Stimulated activated CD4-positive, alpha-beta T cell treated with anti-CD3 and anti-CD28 coated beads, TNF-alpha, amount 100 ng/mL, for 24 hours (primary cell): ENCODE results near the gene LRIG1.
A peak's percentile ranks its signal among the peaks of the same experiment; 100 is the strongest.

ENCODE experiments used
- DNase-seq, 3 experiments: peaks; one replicate each; pipeline ENCODE4 v3.0.0-alpha.2; 2020; ENCODE audit warnings: low read depth in 3 of 3

Gene LRIG1

GRCh38 chr3:66504850-66505641, 4.2 kb upstream of the LRIG1 start:
- DNase-seq, result no peak

GRCh38 chr3:66502981-66503380, 2.2 kb upstream of the LRIG1 start:
- DNase-seq, result no peak

DNA sequence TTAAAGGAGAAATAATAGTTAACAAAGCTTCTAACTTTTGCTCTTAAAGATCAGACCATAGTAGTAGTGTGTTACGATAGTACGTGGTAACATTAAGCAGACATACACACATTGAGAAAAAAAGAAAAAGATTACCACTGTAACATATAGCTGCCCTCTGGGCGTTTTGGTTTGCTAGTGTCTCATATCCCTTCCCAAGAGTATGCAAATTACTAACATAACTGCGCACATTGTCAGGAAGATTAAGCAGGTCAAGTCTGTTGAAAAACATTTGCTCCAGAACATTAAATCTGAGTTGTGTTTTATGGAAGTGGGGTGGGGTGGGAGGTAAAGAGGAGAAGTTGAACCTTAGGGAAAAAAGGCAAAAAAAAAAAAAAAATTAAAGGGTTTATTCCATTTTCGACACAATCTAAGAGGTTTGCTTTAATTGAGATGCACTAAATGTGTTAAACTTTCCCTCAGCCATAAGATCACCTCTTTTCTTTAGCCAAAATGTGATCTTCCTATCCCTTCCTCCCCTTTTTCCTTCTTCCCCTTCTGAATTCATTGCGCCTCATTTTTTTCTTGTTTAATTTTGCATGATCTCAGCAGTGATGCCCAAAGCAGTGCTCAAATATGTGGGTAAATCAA, 1.5 kb upstream of the LRIG1 start:
- DNase-seq, result no peak

DNA sequence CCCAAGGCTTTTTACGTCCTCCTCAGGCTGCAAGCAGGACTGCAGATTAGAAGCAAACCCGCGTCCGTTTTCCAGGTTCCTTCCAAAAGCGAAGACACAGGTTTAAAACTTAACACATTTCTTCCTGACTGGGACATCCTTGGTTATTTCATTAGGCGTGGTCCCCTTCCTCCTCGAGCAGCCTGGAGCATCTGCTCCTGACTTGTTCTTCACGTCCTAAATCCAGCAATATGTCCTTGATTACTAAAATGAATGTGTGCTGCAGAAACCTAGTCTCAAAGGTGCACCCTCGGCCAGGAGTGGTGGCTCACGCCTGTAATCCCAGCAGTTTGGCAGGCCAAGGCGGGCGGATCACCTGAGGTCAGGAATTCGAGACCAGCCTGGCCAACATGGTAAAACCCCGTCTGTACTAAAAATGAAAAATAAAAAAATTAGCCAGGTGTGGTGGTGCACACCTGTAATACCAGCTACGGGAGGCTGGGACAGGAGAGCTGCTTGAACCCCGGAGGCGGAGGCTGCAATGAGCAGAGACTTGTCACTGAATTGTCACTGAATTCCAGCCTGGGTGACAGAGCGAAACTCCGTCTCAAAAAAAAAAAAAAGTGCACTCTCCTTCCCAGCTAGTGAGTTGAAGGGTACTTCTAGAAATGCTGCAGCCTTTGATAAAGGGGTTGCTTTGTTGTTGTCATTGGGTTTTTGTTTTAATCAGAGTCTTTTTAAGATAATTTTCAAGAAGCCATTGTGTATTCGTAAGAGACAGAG, 842 bp upstream of the LRIG1 start:
- DNase-seq, result no peak

DNA sequence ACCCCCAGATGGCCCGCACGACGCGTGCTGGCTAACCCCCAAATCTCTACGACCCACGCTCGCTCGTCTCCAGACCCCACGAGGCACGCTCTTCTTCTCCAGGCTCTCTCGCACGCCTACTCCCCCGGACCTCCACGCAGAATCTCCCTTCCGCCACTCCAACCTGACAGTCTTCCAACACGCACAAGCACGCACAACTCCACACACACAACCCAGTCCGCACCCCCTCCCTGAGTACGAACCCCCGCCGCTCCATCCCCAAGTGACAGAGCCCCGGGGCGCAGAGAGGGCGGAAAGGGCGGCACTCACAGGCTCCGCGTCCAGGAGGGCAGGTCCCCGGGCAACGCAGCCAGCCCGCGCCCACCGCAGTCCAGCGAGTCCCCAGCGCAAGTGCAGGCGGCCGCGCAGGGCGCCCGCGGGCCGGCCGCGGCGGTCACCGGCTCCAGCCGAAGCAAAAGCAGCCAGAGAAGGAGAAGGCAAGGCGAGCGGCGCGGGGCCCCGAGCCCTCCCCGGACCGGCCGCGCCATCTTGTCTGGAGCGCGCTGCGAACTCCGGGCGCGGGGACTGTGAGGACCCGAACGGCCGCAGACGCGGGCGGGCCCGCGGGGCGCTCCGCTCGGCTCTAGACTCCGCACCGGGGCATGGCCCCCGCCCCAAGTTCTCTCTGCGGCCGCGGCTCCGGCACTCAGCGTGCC, 794 bp downstream of the LRIG1 start:
- DNase-seq, result peak in 1 of 3 experiments; percentile 39

DNA sequence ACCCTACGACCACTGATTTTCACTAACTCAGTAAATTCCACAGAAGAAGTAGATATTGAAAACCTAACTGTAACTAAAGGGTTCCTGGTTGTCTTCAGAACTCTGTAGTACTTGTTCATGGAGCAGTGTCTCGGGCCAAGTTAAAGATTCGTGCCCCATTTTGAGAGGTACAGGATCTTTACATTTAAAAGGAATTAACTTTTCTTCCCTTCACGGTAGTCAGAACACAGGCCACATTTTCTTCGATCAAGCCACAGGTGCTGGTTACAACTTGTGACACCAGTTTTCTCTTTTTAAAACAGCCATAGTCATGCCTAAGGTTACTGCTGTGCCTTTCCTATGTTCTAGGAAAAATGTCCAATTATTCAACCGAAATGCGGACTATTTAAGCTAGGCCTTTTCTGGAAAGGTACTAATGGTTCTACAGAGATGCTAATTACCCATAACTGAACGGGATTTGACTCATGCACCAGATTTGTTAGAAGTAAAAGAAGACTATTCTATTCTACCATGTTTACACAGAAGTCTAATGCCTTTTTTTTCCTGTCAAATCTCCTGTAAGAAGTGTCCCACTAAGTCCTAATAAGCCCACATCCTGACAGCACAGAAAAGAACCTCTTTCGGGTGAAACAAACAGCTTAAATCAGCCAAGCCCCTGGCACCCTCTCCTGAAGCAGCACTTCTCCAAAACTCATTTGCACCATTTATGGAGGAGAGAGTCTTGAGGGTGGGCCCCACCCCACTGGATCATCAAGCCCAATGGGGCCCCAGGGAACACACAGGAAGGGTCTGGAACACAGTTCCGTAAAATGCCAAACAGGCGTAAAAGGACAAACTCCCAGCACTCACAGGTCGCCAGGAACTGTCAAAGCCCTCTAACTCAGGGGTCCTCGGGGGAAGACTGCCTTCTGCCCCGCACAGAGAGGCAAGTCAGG, 1.9 kb downstream of the LRIG1 start:
- no peak for DNase-seq

DNA sequence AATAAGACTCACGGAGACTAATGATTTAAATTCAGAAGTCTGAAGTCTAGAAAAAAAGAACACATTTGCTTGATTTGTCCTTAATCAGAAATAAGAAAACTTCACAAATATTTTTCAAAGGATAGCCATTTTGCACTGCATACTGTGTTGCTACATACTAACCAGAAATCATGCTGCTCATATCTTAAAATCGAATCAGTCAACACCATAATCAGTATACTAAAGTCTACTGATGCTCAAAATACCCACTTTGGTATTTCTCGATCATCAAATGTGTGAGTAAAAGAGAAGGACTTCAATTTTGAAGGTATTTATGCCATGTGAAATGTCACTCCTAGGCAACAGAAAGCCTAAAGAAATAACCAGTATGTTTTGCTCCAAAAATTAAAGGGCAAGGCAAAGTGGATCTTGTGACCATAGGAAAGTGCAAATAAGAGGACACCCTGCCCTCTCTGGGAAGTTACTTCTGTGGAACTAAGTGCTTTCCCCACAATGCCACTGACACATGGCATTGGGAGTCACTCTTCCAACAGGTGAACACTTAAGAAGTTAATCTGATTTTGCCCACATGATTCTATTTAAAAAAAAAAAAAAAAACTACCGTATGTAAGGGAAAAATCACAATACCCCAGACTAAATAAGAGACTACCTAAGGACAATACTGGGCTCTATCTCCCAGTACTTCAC, 2.7 kb downstream of the LRIG1 start:
- no peak for DNase-seq

GRCh38 chr3:66497288-66497984, 3.4 kb downstream of the LRIG1 start:
- no peak for DNase-seq

DNA sequence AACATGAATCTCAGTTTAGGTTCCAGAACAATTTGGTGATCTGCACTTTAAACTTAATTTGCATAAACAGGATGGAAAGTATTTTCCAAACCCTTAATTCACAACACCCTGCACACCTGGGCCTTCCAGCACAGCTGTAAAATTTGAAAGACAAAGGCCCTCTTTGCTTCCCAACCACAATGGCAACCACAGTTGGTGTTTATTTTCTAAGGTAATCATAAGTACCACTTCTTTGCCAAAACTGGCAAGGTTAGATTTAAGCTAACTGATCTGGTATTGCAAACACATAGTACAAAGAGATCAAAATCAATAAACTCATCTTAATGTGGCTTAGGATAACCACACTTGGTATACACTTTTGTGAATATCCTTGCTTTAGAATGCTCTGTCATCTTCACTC, 4.1 kb downstream of the LRIG1 start:
- DNase-seq, result no peak

DNA sequence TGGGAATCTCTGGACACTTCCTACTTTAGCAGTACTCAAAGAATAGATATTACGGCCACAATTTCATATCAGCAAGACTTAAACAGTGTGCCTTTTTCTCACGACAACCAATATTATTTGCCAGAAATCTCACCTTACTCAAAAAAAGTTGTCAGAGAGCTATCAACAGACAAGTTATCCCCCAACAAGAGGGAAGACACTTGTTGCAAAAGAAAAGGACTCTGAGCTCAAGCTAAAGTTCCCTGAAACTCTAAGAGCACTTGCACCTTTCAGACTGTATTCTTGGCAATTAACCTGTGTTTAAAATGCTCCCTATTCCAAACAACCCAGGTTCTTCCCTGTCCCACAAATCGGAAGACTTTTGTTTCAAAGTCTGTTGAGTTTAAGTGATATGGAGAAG, 4.5 kb downstream of the LRIG1 start:
- DNase-seq, result no peak

GRCh38 chr3:66495668-66496045, 5.2 kb downstream of the LRIG1 start:
- DNase-seq, result no peak

DNA sequence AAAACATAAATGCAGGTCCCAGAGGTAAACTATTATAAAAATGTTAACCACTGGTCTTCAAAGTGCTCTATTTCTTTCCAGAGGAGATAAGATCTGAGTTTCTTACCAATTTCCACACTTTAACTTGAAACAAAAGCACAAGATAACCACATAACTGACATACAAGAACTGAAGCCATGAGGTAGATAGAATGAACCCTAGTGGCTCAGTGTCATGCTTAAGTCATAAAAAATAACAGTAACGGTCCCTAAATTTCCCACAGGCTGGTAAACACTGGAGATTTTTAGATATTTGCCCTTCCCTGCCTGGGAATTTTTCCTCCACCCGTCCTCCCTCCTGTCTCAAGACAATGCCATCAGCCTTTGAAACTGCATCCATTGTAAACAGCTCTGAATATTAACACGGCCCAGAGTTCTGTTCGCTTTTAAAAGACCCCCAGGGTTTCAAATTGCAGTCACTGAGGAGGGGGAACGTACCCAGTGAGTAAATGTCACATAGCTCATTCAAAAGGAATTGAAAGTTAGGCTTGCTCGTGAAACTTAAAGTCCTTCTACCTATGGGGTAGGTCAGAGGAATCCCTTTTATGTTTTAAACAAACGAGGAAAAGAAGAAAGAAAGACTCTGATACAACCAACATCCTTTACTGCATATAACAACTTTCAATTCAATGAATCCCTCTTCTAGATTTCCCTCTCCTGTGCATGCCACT, 5.7 kb downstream of the LRIG1 start:
- DNase-seq, result no peak

DNA sequence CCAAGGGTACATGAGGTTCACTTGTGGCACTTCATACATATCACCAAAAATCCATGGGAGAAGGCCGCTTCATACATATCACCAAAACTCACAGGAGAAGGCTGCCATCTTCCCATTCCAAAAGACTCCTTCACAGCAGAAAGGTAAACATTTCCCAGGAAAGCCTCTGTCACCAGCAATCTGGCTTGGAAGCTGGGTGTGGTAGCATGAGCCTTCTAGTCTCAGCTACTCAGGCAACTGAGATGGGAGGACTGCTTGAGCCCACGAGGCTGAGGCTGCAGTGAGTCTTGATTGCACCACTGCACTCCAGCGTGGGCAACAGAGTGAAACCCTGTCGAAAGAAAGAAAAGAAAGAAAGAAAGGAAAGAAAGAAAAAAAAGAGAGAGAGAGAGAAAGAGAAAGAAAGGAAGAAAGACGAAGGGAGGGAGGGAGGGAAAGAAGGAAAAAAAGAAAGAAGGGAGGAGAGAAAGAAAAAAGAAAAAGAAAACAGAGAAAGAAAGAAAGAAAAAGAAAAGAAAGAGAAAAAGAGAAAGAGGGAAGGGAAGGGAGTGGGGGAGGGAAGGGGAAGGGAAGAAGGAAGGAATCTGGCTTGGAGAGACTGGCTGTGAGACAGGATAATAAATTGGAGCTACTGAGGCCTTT, 7.2 kb downstream of the LRIG1 start:
- no peak for DNase-seq

DNA sequence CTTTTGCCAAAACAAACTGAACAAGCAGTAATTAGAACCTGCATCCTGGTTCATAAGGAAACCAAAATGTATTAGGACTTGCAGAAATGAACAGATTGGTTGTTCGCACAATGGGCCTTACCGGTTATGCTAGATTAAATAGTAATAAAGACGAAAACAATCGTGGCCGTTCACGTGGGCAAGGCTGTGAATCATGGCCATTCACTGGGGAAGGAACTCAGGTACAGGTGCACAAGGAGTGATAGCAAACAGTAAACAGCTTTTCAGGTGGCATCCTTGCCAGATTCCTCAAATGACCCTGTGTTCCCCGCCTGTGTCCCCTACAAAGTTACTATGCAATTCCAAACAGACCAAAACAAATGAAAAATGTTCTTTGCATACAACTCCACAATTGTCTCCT, 8.2 kb downstream of the LRIG1 start:
- no peak for DNase-seq

GRCh38 chr3:66492071-66492470, 8.8 kb downstream of the LRIG1 start:
- DNase-seq, result no peak

- DNase-seq, result no peak
These were observed 9.8 kb downstream of the LRIG1 start for GRCh38 chr3:66490984-66491383.

DNA sequence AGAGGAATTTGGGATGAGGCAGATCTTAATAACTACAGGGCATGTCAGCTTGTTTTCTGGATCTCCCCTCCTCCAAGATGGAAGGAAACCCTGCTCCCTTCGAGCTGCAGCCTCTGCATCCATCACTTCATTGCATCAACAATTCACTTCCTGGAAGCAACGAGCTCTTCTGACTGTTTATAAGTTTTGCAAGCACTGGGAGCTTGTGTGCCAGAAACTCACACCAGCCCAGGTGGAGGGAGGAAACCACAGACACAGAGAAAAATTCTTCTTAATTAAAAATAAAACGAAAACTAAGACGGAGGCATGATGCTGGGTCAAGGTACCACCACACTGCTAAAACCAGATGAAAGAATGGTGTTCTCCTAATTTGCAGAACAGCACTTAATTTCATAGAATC, 10.6 kb downstream of the LRIG1 start:
- DNase-seq, result no peak

GRCh38 chr3:66489581-66489980, 11.2 kb downstream of the LRIG1 start:
- DNase-seq, result peak in 1 of 3 experiments; percentile 36

DNA sequence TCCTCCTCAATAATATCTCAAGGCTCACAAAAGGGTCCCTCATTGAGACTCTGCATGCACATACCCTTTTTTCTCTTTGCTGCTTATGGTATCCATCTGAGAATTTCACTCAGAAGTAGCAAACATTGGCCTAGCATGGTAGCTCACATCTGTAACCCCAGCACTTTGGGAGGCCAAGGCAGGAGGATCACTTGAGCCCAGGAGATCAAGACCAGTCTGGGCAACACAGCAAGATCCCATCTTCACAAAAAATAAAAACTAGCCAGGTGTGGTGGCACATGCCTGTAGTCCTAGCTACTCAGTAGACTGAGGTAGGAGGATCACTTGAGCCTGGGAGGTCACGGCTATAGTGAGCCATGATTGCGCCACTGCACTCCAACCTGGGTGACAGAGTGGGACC, 11.7 kb downstream of the LRIG1 start:
- no peak for DNase-seq
